Measurements from ENCODE around the gene WDR20.
A peak's percentile ranks its signal among the peaks of the same experiment; 100 is the strongest.
"Not testable (repeated sequence)": the region's sequence is repeated elsewhere in the genome, so short reads cannot be mapped to it uniquely, and the experiment has no call there.

Gene WDR20, protein sequence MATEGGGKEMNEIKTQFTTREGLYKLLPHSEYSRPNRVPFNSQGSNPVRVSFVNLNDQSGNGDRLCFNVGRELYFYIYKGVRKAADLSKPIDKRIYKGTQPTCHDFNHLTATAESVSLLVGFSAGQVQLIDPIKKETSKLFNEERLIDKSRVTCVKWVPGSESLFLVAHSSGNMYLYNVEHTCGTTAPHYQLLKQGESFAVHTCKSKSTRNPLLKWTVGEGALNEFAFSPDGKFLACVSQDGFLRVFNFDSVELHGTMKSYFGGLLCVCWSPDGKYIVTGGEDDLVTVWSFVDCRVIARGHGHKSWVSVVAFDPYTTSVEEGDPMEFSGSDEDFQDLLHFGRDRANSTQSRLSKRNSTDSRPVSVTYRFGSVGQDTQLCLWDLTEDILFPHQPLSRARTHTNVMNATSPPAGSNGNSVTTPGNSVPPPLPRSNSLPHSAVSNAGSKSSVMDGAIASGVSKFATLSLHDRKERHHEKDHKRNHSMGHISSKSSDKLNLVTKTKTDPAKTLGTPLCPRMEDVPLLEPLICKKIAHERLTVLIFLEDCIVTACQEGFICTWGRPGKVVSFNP

DNA sequence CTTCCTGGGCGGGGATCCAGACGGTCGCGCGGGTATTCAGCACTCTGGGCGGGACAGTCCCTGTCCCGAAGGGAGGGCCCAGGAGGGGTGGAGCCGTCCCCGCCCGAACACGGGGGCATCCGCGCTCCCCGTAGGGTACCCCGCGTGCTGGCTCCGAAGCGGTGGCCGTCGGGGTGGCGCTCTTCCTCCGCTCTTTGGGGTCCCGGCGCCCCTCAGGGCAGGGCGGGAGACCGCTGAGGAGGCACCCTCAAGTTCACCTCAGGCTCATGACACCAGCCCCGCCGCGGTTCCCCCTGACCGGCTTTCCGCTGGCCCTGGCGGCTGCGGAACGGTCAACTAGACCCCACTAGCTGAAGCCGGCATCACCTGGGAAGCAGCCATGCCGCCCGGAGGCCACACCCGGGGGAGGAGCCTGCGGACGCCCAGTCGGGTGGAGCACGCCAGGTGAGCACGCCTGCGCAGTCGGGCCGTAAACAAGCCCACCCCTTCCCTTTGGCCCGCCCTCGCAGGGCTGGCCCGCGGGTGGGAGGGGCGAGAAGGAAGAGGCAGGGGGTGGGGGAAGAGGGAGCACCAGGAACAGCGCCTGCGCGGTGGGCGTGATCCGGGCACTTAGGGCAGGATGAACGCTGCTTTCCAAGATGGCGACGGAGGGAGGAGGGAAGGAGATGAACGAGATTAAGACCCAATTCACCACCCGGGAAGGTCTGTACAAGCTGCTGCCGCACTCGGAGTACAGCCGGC, at the start of gene WDR20:
Gene WDR20 (plus strand): TSS at position 612 of the 741 bp plus-strand sequence. CDS start 27 bp downstream, at position 639.
- peak; percentile 98 for DNase-seq

DNA sequence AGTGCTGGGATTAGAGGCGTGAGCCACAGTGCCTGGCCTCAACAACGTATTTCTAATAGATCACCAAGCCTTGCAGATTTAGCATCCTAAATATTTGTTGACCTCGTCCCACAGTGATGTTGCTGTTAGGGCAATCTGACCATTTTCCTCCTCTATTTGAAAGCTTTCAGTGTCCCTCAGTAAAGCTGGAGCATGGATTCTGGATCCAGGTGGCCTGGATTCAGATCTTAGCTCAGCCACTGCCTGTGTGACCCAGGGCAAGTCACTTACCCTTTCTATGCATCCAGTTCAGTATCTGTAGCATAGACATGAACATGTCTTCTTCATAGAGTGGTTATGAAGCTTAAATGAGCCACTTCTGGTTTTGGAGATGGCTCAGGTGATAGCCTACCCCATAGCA, 49.0 kb upstream of the WDR20 start:
- no peak for DNase-seq

DNA sequence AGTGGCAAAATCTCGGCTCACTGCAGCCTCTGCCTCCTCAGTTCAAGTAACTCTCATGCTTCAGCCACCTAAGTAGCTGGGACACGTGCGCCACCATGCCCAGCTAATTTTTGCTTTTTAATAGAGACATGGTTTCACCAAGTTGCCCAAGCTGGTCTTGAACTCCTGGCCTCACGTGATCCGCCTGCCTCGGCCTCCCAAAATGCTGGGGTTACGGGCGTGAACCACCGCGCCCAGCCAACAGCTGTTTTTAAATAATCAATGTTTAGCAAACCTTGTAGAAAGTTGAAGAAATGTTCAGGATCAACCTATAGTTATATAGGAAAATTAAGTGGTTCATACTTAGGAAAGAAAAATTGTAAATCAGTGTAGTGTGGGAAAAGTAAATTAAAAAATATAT, 46.9 kb upstream of the WDR20 start:
- no peak for DNase-seq

DNA sequence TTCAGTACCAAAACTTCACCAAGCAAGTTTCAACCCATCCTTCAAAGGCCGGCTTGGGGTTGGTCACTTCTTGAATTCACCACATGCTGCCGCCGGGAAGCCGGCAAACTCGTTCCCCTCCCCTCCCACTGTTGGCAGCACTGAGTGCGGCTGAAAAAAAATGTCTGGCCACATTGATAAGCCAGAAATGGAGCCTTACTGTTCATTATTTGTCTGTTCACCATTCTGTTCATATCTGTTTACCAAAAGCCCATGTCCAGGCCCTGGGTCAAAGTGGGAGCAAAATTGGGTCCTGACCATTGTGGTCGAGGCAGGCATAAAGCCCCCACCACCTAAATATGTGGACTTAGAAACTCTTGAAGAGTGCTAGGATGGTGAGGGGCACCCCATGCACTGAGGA, 45.6 kb upstream of the WDR20 start:
- DNase-seq: no peak

DNA sequence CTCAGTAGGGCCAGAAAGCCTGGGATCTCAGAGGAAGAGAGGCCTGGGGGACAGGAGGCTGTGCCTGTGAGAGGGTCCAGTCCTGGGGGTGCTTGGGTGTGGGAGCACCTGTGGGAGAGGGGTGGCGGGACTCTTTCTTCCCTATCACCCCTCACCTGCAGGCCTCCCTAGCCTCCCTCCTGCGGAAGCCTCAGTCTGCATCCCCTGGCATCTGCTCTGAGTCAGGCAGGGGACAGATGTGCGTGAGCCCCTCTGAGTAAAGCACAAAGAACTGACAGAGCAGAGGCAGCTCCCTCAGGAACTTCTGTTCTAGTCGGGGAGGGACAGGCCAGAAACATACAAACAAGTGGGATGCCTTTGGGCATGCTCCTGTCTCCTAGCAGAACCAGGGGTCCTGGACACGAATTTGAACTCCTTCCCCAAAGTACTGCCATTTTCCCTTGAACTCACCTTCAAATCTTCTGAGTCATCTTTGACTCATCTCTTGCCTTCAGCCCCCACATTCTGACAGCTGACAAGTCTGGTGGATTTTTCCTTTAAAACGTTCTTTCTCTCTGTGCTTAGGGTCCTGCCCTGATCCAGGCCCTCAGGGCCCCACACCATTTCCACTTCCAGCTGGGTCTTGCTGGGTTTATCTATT, 44.3 kb upstream of the WDR20 start:
- no peak for DNase-seq

DNA sequence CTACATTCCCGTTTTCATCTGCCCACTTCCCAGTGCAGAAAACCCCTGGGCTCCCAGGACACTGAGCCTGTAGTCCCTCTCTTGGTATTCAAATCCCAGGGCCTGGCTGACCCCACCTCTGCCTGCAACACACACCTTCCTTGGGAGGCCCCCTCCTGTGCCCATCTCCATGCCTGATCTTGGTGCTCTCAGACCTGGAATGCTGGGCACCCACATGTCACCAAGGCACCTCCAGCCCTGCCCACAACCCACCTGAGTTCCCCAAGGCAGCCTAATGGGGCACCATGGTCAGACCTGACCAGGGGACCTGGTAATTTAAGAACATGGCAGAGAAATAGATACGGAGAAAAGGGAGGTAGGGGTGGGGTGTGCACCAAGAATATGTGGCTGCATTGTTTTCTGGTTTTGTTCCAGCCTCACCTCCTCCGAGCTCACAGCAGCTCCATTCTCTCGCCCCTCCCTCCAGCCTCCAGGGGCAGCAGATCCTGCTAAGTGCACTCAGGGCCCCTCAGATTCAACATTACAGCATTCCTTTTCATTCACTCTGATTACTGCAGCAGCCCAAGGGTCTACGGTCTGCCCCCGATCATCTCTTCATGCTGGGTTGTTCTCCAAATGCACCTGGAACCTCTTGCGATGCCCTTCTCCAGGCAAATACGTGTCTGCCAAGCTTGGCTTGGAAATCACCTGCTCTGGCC, 43.7 kb upstream of the WDR20 start:
- no peak for DNase-seq

DNA sequence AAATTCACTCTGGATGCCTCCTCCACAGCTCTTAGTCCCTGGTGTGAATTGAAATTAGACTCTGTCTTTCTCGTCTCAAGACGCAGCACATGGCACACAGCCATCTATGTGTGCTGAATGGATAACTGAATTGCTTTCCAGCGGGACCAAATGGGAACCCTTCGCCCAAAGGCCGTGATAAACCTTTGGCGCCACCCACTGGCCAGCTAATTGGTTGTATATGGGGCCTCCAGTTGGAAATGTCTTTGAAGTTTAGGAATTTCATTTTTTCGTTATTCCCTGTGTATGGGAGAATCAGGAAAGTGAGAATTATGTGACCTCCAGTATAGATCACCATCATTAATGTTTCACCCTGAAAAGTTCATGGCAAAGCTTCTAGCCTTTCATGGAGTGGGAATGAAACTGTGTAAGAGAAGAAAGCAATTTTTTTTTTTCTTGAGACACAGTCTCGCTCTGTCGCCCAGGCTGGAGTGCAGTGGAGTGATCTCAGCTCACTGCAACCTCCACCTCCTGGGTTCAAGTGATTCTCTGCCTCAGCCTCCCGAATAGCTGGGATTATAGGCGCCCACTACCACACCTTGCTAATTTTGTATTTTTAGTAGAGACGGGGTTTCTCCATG, 43.0 kb upstream of the WDR20 start:
- DNase-seq: peak; percentile 67

DNA sequence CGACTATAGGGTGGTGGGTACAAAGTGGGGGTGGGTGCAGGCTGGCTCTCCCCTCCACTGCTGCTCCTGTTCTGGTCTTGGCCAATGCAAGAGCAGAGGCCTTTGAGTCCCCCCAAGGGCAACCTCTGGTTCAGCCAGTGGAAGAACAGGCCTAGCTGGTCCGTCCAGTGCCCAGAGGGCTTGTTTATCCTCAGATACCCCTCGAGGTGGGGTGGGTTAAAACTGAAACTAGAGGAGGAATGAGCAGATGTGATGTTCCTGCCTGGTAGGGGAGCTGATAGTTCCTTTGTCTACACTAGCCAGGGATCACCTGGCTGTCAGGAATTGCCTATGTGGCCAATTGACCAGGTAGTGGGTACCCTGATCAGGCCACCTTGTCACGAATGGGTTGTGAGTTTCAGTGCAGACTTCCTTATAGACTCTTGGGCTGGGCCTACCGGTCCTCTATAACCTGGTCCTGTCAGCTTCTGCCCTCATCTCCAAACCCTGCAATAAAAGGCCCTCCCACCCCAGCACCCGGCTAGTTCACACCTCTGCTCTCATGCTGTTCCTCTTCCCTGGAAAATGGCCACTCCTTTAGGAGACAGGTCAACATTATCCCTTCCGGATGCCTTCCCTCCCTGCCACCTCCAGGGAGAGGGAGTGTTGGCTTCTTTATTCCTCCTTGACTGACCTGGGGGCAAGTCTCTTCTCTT, 42.1 kb upstream of the WDR20 start:
- DNase-seq: no peak

DNA sequence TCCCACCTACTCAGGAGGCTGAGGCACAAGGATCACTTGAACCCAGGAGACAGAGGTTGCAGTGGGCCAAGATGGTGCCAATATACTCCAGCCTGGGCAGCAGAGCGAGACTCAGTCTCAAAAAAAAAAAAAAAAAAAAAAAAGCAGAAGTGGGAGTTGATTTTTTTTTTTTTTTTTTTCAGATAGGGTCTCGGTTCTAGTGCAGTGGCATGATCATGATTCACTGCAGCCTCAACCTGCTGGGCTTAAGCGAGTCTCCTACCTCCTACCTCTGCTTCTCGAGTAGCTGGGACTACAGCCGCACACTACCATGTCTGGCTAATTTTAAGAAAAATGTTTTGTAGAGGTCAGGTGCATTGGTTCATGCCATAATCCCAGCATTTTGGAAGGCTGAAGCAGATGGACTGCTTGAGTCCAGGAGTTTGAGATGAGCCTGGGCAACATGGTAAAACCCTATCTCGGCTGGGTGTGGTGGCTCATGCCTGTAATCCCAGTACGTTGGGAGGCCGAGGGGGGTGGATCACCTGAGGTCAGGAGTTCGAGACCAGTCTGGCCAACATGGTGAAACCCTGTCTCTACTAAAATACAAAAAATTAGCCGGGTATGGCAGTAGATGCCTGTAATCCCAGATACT, 36.5 kb upstream of the WDR20 start:
- no peak for DNase-seq

DNA sequence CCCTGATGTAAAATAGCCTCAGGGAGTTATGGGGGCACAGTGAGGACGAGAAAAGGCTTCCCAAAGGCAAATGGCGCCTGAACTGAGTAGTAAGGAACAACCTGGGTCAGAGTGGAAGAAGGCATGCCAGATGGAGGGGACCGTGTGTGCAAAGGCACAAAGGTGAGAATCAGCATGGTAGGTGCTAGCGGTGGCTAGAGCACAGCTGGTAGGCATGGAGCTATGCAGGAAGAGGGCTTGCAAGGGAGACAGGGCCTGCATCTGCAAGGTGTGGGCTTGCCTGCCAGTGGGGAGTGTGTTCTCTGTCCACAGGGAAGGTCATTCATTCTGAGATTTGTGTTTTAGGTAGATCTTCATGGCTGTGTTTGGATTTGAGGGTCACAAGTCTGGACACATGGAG, 34.3 kb upstream of the WDR20 start:
- DNase-seq: no peak

DNA sequence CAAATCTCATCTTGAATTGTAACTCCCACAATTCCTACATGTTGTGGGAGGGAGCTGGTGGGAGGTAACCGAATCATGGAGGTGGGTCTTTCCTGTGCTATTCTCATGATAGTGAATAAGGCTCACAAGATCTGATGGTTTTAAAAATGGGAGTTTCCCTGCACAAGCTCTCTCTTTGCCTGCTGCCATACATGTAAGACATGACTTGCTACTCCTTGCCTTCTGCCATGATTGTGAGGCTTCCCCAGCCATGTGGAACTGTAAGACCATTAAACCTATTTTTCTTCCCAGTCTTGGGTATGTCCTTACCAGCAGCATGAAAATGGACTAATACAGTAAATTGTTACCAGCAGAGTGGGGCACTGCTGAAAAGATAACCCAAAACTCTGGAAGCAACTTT, 30.4 kb upstream of the WDR20 start:
- not testable (repeated sequence) for DNase-seq

DNA sequence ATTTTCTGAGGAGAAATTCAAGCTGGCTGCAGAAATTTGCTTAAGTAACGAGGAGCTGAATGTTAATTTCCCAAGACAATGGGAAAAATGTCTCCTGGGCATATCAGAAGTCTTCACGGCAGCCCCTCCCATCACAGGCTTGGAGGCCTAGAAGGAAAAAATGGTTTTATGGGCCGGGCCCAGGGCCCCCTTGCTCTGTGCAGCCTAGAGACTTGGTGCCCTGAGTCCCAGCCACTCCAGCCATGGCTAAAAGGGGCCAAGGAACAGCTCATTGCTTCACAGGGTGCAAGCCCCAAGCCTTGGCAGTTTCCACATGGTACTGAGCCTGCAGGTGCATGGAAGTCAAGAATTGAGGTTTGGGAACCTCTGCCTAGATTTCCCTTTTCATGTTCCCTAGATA, 28.6 kb upstream of the WDR20 start:
- DNase-seq: no peak

DNA sequence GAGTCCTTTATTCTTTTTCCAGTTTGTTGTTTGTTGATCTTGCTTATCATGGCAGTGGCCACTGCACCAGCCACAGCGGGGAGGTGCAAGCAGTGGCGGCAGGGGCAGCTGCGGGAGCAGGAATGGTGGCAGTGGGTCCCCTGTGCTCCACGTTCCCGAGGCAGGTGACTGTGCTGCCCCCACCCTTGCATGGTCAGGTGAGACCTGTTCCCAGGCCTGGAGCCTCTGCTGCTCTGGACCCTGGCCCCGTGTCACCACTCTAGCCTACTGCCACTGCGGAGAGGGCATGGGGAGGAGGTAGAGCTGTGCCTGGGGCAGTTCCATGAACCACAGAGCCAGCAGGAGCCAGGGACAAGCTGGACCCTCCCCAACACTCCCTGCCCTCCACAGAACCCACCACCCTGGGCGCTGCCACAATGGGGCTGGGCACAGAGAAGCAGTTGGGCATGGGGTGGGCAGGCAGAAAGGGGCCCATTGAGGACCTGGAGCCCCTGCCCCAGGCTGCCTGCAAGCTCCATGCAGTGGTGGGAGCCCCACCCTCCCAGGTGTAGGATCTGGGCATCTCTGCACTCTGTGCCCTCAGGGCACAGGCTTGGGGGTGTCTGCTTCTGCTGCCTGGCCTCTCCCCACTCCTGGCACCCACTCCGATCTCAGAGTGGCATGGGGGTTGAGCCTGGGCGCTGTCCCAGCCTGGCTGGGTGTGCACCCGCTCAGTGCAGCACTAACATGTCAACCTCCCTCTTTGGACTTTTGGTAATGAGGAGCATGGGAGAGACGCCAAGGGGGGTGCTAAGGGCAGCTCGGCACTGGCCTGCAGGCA, 23.1 kb upstream of the WDR20 start:
- no peak for DNase-seq

DNA sequence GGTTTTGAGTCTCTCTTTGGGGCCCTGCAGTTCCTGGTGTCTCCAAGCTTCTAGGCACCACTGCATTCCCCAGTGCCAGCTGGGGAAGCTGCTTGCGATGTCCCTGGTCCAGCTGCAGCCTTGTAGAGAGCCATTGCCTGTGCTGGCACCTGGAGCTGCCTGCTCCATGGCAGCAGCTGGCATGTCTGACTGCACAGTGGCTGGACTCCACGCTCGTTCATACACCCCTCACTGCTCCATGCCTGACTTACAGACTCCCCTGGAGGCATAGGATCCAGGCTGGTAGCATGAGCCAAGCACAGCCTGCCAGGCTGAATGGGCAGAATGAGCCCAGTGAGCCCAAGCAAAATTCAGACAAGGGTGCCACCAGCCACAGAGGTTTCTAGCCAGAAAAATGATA, 21.8 kb upstream of the WDR20 start:
- DNase-seq: no peak

DNA sequence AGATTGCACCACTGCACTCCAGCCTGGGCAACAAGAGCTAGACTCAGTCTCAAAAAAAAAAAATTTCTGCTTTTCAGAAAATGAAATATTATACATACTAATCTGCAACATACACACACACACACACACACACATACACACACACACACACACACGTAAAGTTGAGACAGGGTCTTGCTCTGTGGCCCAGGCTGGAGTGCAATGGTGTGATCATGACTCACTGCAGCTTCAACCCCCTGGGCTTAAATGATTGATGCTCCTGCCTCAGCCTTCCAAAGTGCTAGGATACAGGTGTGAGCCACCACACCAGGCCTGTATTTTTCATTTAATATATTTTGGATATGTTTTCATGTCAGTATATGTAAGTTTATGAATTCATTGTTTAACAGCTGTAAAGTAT, 18.8 kb upstream of the WDR20 start:
- no peak for DNase-seq

DNA sequence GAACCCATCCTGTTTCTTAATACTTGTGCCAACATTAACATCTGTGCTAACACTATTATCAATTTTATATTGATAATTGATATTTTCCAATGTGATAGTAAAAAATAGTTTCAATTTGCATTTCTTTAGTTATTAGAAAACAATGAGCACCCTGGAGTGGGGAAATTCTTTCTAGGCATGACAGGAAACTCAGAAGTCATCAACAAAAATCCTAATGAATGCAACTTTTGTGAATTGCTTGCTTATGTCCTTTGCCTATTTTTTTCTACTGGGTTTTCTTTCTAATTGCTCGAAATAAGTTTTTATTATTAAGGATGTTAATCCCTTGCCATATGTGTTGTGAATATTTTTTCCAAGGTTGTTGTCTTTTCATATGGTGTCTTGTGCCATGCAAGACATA, 18.1 kb upstream of the WDR20 start:
- DNase-seq: no peak

DNA sequence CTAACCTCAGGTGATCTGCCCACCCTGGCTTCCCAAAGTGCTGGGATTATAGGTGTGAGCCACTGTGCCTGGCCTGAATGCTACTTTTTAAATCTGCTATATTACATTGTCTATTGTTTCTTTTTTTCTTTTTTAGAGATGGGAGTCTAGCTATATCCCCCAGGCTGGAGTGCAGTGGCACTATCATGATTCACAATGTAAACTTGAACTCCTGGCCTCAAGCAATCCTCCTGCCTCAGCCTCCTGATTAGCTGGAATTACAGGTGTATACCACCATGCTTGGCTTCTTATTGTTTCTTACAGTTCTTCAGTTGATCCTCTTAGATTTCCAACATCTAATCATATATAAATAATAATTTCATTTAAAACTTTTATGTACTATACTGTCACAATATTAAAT, 15.3 kb upstream of the WDR20 start:
- DNase-seq: no peak

DNA sequence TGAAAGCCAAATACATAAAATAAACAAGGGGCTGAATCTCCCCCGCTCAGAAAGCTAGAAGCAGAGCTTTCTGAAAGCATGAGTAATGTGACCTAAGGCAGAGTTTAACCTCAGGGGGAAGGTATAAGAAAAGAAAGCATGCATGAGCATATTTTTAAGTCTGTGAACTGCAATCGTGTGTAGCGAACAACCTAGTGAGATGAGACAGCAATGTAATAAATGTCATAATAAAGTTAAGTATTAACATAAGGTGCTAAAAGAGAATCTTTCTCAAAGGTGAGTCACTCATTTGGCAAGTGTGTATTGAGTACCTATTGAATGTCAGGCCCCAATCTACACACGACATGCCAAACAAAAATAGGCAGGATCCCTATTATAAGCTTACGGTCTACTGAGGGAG, 14.2 kb upstream of the WDR20 start:
- no peak for DNase-seq

DNA sequence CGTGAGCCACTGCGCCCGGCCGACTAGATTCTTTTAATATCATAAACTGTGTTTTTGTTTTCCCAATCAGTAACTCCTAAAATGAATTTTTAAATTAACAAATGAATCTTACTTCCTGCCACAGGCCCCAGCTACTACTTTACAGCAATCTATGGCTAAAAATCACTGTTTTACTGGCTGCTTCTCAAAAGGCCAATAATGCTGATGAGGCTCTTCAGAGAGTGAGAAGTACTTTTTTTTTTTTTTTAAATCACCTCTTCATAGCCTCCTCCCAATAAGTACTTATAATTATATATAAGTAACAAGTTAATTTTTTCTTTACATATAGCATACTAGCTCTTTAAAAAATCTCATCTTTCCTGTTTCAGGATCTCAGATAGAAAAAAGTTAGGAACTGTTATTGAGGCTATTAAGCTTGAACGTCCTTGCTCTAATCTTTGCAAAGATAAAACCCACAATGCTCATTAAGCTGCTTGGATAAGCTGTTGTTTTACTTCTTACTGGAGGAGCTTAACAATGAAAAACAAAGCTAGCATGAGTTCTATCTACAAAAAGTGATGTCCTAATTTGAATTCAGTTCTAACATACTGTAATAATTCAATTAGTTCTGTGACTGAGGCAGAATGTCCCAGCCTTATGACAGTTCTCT, 12.8 kb upstream of the WDR20 start:
- no peak for DNase-seq

DNA sequence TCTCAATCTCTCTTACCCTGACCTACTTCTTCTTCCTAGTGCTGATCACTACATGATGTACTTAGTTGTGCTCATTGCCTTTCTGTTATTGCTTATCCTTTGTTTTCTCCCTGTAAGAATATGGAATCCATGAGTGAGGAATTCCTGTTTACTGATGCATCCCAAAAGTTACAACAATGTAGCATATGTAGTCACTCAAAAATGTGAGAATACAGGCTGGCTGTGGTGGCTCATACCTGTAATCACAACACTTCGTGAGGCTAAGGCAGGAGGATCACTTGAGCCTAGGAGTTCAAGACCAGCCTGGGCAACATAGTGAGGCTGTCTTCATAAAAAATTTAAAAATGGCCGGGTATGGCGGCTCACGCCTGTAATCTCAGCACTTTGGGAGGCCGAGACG, 8.0 kb upstream of the WDR20 start:
- DNase-seq: no peak

All from NCI-H1092 treated with DMSO at 0.1 percent for 48 hours (cell line).